Endothelial cell of umbilical vein (primary cell): ENCODE results near the gene PRKCSH. TPM values are rescaled to one million over a fixed set of nuclear protein-coding genes. Genes with fewer than 3 reads are reported as not detected.

Experiments used
- BruUV-seq: library from RNA; stranded (reverse); fragments of 400-500 nt; replicated peaks from 2 replicates; lab custom pipeline; 2021; lab: Mats Ljungman, UMichigan
- CTCF ChIA-PET: fragments of 300-600, 350-600 bp; sonication (Branson Sonifier 250); formaldehyde crosslinking; loops from one replicate; lab custom pipeline; 2021; ENCODE audit warnings: antibody characterized with exemption, inconsistent platforms; lab: Charles Lee
- POLR2A ChIA-PET: fragments of 300-600, 350-600 bp; sonication (Branson Sonifier 250); formaldehyde crosslinking; loops from one replicate; lab custom pipeline; 2021; ENCODE audit warnings: antibody characterized with exemption, inconsistent platforms; lab: Charles Lee
- DNase-seq: peaks from one replicate; pipeline ENCODE4 v3.0.0-alpha.2; 2011; ENCODE audit warnings: low read depth, low spot score
- FAIRE-seq: peaks from 2 replicates; lab custom pipeline; 2011; peaks lifted over from hg19 to GRCh38; lab: Jason Lieb, UNC
- H2AFZ ChIP-seq: 2 replicates; pipeline ENCODE4 v1.6.0; 2012; ENCODE audit warnings: low read depth, low read length, control low read depth, inconsistent platforms
- H3K27ac ChIP-seq: 2 replicates; pipeline ENCODE4 v1.5.1; 2011; ENCODE audit warnings: low read depth, mild to moderate bottlenecking, control low read depth, low read length, moderate library complexity; ENCODE audit not compliant: insufficient read depth
- H3K27me3 ChIP-seq, 2 experiments: 2 replicates each; pipeline versions ENCODE4 v1.6.0 to v1.6.1; 2011; ENCODE audit warnings: low read length in 2 of 2, mixed read lengths in 1 of 2; ENCODE audit not compliant: control insufficient read depth in 2 of 2, insufficient read depth in 2 of 2
- H3K36me3 ChIP-seq, 2 experiments: 2 replicates in 1 of 2; 3 replicates in 1 of 2; pipeline ENCODE4 v1.5.1; 2011; ENCODE audit warnings: low read length in 2 of 2, mild to moderate bottlenecking in 1 of 2, moderate library complexity in 1 of 2; ENCODE audit not compliant: control insufficient read depth in 2 of 2, insufficient read depth in 2 of 2; ENCODE audit errors: extremely low read depth in 1 of 2
- H3K4me1 ChIP-seq: 3 replicates; pipeline ENCODE4 v1.5.1; 2011; ENCODE audit warnings: mild to moderate bottlenecking, low read length; ENCODE audit not compliant: control insufficient read depth, insufficient read depth; ENCODE audit errors: extremely low read depth
- H3K4me2 ChIP-seq: 2 replicates; pipeline ENCODE4 v1.6.1; 2011; ENCODE audit warnings: low read length, control low read depth, mixed read lengths; ENCODE audit not compliant: insufficient read depth
- H3K4me3 ChIP-seq, 3 experiments: fragments of 200-600 bp in 1 of 3; sonication (generic), shearing (Covaris generic) in 1 of 3; replicated peaks in 1 of 3; 2 replicates each; pipeline ENCODE4 v1.5.1; 2011 to 2016; ENCODE audit warnings: control low read depth in 3 of 3, low read length in 3 of 3, mild to moderate bottlenecking in 2 of 3, inconsistent platforms in 1 of 3, low read depth in 1 of 3, moderate library complexity in 1 of 3; ENCODE audit not compliant: insufficient read depth in 1 of 3
- H3K79me2 ChIP-seq: 2 replicates; pipeline ENCODE4 v1.6.0; 2012; ENCODE audit warnings: low read length, inconsistent platforms; ENCODE audit not compliant: control insufficient read depth, insufficient read depth
- H3K9ac ChIP-seq: replicated peaks from 2 replicates; pipeline ENCODE3; 2011; ENCODE audit warnings: low read length, control low read depth; ENCODE audit not compliant: insufficient read depth; ENCODE audit errors: extremely low read depth
- H3K9me1 ChIP-seq: replicated peaks from 3 replicates; pipeline ENCODE4 v1.6.0; 2011; ENCODE audit warnings: mild to moderate bottlenecking, low read length; ENCODE audit not compliant: control insufficient read depth, insufficient read depth; ENCODE audit errors: extremely low read depth
- H3K9me3 ChIP-seq: replicated peaks from 2 replicates; pipeline ENCODE4 v1.5.1; 2012; ENCODE audit warnings: low read length, inconsistent platforms; ENCODE audit not compliant: control insufficient read depth, insufficient read depth
- H4K20me1 ChIP-seq: replicated peaks from 2 replicates; pipeline ENCODE3; 2011; ENCODE audit warnings: mild to moderate bottlenecking, low read length; ENCODE audit not compliant: control insufficient read depth, insufficient read depth; ENCODE audit errors: extremely low read depth
- EZH2 ChIP-seq: IDR thresholded peaks from 2 replicates; pipeline ENCODE4 v1.6.1; 2012; ENCODE audit warnings: borderline replicate concordance, low read depth, mild to moderate bottlenecking, moderate library complexity, low read length, inconsistent platforms; ENCODE audit not compliant: severe bottlenecking
- FOS ChIP-seq: IDR thresholded peaks from 2 replicates; pipeline ENCODE4 v1.6.1; 2011; ENCODE audit warnings: mild to moderate bottlenecking, low read length, moderate library complexity, borderline replicate concordance; ENCODE audit not compliant: insufficient read depth
- GATA2 ChIP-seq: IDR thresholded peaks from 2 replicates; pipeline ENCODE4 v1.7.0; 2011; ENCODE audit warnings: low read depth, mild to moderate bottlenecking, moderate library complexity, mixed read lengths, low read length; ENCODE audit not compliant: insufficient read length, insufficient read depth
- JUN ChIP-seq: IDR thresholded peaks from 2 replicates; pipeline ENCODE4 v1.6.1; 2011; ENCODE audit warnings: borderline replicate concordance, low read depth; ENCODE audit not compliant: insufficient read length, insufficient read depth
- MYC ChIP-seq: IDR thresholded peaks from one replicate; pipeline ENCODE4 v1.6.1; 2011; ENCODE audit warnings: mild to moderate bottlenecking, low read depth, low read length
- POLR2A ChIP-seq: IDR thresholded peaks from 2 replicates; pipeline ENCODE4 v1.6.1; 2012; ENCODE audit warnings: low read depth, mild to moderate bottlenecking, control low read depth, low read length
- POLR2AphosphoS5 ChIP-seq: IDR thresholded peaks from 2 replicates; pipeline ENCODE4 v1.6.1; 2012; ENCODE audit warnings: low read depth, mild to moderate bottlenecking, control low read depth, low read length, moderate library complexity; ENCODE audit not compliant: insufficient read depth
- dilution Hi-C: fragments of 300-500 bp; cut with MboI; formaldehyde crosslinking; loops from one replicate; pipeline ENCODE4 v1.15.0; 2019; ENCODE audit warnings: low sequenced_read_pairs; ENCODE audit not compliant: extremely low pct_ligation_motif_present
- intact Hi-C: fragments of 100-400 bp; cut with micrococcal nuclease; formaldehyde crosslinking; loops from one replicate; pipeline ENCODE4 v1.10.0; 2022
- polyA plus RNA-seq, 4 experiments: library from polyadenylated mRNA; depleted of rRNA in 3 of 4; stranded (reverse) in 3 of 4; unstranded in 1 of 4; fragments of >200 nt; gene quantifications; 2 replicates each; pipeline versions ENCODE4 v1.2.1 to v1.2.3, GENCODE V29; 2011 to 2012; ENCODE audit warnings: missing spikeins in 1 of 4
- total RNA-seq: library from RNA; stranded (reverse); gene quantifications from 2 replicates; pipeline ENCODE4 v1.2.3, GENCODE V29; 2021
- TF ChIP-seq, protein P1 (sequence below): IDR thresholded peaks from 2 replicates; pipeline ENCODE4 v1.6.1; 2011; ENCODE audit not compliant: insufficient read depth, insufficient read length
- TF ChIP-seq, protein P2 (sequence below), 2 donors: IDR thresholded peaks; 1 replicate in 1 of 2; 2 replicates in 1 of 2; pipeline ENCODE4 v1.5.1; 2011; ENCODE audit warnings: low read length in 2 of 2, mild to moderate bottlenecking in 2 of 2, moderate library complexity in 2 of 2, control low read depth in 1 of 2, inconsistent platforms in 1 of 2, low read depth in 1 of 2; ENCODE audit not compliant: insufficient read depth in 1 of 2; ENCODE audit errors: extremely low read depth in 1 of 2

Gene PRKCSH
- total and polyA plus RNA-seq, 2 donors (not counting 3 experiments of a cell fraction or from before 2014, with no cell fraction given), result 215 to 425 TPM

DNA sequence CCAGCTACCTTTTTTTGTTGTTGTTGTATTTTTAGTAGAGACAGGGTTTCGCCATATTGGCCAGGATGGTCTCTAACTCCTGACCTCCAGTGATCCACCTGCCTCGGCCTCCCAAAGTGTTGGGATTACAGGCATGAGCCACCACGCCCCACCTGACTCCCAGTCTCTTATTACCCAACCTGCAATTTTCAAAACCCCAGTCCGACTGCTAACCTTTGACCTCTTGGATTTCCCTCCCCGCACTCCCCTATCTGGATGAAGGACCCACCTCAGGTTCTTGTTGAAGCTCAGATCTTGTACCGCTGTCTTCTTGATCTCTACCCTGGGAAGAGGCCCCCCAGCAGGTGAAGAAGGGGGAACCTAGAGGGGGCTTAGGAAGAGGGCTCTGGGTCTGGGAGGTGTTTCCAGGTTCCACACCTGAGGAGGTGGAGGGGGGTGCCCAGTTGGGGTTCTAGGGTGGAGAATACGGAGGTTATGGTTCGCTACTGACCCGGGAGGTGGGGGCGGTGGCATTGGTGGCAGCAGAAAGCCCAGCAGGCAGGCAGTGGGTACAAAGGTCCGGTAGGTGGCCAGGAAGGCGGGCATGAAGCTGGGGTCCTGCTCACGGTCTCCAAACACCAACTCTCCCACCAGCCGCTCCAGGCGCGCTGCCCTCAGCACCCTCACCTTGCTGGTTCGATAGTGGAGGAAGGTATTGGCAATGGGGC lies 18.9 kb upstream of the PRKCSH start:
- no peaks in the 10 kb centered on the region for H3K9me3 ChIP-seq
- no peak overlapping the region for H2AFZ ChIP-seq
- no peak for TF ChIP-seq POLR2A
- TF ChIP-seq GATA2, result no peak
- TF ChIP-seq FOS, result no peak
- no peak for TF ChIP-seq EZH2
- TF ChIP-seq JUN, result no peak
- TF ChIP-seq POLR2AphosphoS5, result no peak
- TF ChIP-seq, protein P1, sequence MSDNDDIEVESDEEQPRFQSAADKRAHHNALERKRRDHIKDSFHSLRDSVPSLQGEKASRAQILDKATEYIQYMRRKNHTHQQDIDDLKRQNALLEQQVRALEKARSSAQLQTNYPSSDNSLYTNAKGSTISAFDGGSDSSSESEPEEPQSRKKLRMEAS, result no peak
- TF ChIP-seq MYC, result no peak
- TF ChIP-seq, protein P2, sequence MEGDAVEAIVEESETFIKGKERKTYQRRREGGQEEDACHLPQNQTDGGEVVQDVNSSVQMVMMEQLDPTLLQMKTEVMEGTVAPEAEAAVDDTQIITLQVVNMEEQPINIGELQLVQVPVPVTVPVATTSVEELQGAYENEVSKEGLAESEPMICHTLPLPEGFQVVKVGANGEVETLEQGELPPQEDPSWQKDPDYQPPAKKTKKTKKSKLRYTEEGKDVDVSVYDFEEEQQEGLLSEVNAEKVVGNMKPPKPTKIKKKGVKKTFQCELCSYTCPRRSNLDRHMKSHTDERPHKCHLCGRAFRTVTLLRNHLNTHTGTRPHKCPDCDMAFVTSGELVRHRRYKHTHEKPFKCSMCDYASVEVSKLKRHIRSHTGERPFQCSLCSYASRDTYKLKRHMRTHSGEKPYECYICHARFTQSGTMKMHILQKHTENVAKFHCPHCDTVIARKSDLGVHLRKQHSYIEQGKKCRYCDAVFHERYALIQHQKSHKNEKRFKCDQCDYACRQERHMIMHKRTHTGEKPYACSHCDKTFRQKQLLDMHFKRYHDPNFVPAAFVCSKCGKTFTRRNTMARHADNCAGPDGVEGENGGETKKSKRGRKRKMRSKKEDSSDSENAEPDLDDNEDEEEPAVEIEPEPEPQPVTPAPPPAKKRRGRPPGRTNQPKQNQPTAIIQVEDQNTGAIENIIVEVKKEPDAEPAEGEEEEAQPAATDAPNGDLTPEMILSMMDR (IDR thresholded peaks at IDR 0.05; ENCODE audit: extremely low read depth in 1 of 2, insufficient read depth in 1 of 2, low read depth in 1 of 2, low read length in 2 of 2), result no peak
- no peak overlapping the region for H3K27ac ChIP-seq
- H4K20me1 ChIP-seq, result no peaks in the 10 kb centered on the region
- H3K27me3 ChIP-seq, result peaks cover 16 to 26% of the 10 kb centered on the region in 2 experiments
- H3K79me2 ChIP-seq, result no peaks in the 10 kb centered on the region
- BruUV-seq, result no TSS peak
- H3K36me3 ChIP-seq, result no peaks in the 10 kb centered on the region
- no peaks in the 10 kb centered on the region for H3K9me1 ChIP-seq
- no peak for FAIRE-seq
- H3K9ac ChIP-seq, result no peak overlapping the region
- intact Hi-C loops (no loop called here), dilution Hi-C loops (no loop called here)
- POLR2A ChIA-PET, result no interaction called here
- H3K4me2 ChIP-seq, result no peak overlapping the region
- CTCF ChIA-PET, result interaction anchor here (1.4 to 2.2 kb wide), 2 partner anchors 19 to 123 kb away, joined by 6 to 7 read pairs; partner anchors contain the start of gene PRKCSH
- no peak overlapping the region for H3K4me3 ChIP-seq
- no peak for DNase-seq
- H3K4me1 ChIP-seq, result peaks cover 9% of the 10 kb centered on the region
